Measurements from ENCODE around the gene NKD2.

DNA sequence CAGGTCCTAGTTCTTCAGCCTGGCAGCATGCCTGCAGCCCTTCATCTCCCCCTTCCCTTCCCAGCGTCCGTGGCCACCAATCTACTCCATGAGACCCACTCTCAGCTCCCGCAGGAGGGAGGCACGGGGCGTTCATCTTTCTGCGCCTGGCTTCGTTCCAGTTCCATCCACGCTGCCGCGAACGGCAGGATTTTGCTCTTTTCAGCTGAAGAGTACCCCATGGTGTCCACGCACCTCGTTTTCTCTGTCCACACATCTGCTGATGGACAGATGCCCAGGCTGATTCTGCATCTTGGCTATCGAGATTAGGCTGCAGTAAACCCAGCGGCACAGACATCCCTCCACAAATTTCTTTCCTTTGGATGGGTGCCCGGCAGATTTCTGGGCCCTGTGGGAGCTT lies 30.5 kb upstream of the NKD2 start:
- TF ChIP-seq, protein P1, sequence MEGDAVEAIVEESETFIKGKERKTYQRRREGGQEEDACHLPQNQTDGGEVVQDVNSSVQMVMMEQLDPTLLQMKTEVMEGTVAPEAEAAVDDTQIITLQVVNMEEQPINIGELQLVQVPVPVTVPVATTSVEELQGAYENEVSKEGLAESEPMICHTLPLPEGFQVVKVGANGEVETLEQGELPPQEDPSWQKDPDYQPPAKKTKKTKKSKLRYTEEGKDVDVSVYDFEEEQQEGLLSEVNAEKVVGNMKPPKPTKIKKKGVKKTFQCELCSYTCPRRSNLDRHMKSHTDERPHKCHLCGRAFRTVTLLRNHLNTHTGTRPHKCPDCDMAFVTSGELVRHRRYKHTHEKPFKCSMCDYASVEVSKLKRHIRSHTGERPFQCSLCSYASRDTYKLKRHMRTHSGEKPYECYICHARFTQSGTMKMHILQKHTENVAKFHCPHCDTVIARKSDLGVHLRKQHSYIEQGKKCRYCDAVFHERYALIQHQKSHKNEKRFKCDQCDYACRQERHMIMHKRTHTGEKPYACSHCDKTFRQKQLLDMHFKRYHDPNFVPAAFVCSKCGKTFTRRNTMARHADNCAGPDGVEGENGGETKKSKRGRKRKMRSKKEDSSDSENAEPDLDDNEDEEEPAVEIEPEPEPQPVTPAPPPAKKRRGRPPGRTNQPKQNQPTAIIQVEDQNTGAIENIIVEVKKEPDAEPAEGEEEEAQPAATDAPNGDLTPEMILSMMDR (optimal IDR thresholded peaks at IDR 0.05 in 1 of 3, IDR thresholded peaks at IDR 0.05 in 1 of 3, conservative IDR thresholded peaks at IDR 0.05 in 1 of 3; ENCODE audit: extremely low read depth in 1 of 3, insufficient read depth in 2 of 3, low read length in 3 of 3), result no peak
- TF ChIP-seq EZH2 (IDR thresholded peaks at IDR 0.05; ENCODE audit: low read length), result no peak
